Ovary (tissue), 9 donors: ENCODE data around the gene MOV10. TPM values are rescaled to one million over a fixed set of nuclear protein-coding genes. Genes with fewer than 3 reads are reported as not detected.

ENCODE experiments used
- DNase-seq, 5 donors: peaks; one replicate each; pipeline ENCODE4 v3.0.0-alpha.2; 2019 to 2020
- H3K27ac ChIP-seq, 2 donors: fragments of 200-600 bp; one replicate each; pipeline versions ENCODE4 v1.5.1 to v1.8.0; 2019 to 2022
- H3K27me3 ChIP-seq: fragments of 200-600 bp; one replicate; pipeline ENCODE4 v1.8.0; 2022
- H3K36me3 ChIP-seq: fragments of 200-600 bp; sonication (generic); one replicate; pipeline ENCODE4 v1.5.1; 2019
- H3K4me1 ChIP-seq: one replicate; pipeline ENCODE4 v1.8.1; 2013; ENCODE audit warnings: mild to moderate bottlenecking, moderate library complexity; ENCODE audit not compliant: insufficient read depth
- H3K4me3 ChIP-seq: fragments of 200-600 bp; sonication (generic); one replicate; pipeline ENCODE4 v1.5.1; 2017
- H3K9me3 ChIP-seq, 2 donors: fragments of 200-600 bp in 1 of 2; sonication (generic) in 1 of 2; one replicate each; pipeline versions ENCODE4 v1.5.1 to v1.8.1; 2013 to 2019; ENCODE audit warnings: mild to moderate bottlenecking in 1 of 2, moderate library complexity in 1 of 2
- EP300 ChIP-seq: sonication (generic); formaldehyde crosslinking; IDR thresholded peaks from one replicate; pipeline ENCODE4 v1.6.1; 2017; ENCODE audit warnings: antibody characterized with exemption
- POLR2A ChIP-seq: fragments of 450-650 bp; IDR thresholded peaks from one replicate; pipeline ENCODE4 v1.6.1; 2017; ENCODE audit warnings: antibody characterized with exemption, mild to moderate bottlenecking, moderate library complexity
- WGBS, 3 donors: extraction: QIAGEN DNeasy Blood & Tissue Kit in 1 of 3; methylation state at CpG; one replicate each; pipeline versions ENCODE4 v1.1.5 to v1.1.7; 2013 to 2017; 5-methylcytosine and 5-hydroxymethylcytosine counted together
- intact Hi-C, 4 donors: fragments of 100-400 bp; cut with DNase I; formaldehyde crosslinking; loops; one replicate each; pipeline versions ENCODE4 v1.11.0 to v1.15.1; 2022 to 2023
- polyA plus RNA-seq, 2 donors: library from polyadenylated mRNA; stranded (reverse); fragments of 200-250 nt in 1 of 2; fragments of 350-450 nt in 1 of 2; fragmentation: Illumina TruSeq in 1 of 2; extraction: RNeasy Lipid Tissue Mini Kit (QIAGEN cat#74804) in 1 of 2; gene quantifications; one replicate each; pipeline ENCODE4 v1.2.3, GENCODE V29; 2013 to 2014
- total RNA-seq, 7 donors: library from RNA; depleted of rRNA in 2 of 7; stranded (reverse); fragments of >200 nt in 2 of 7; fragmentation: NEBNext Ultra II Directional in 3 of 7; extraction: Animal tissue kit (Norgen Biotek cat#: 25700) in 3 of 7; gene quantifications; one replicate each; pipeline versions ENCODE4 v1.1.0 to v1.2.4, GENCODE V29; 2016 to 2023
- TF ChIP-seq, protein P1 (sequence below), 3 donors: fragments of 450-650 bp in 2 of 3; fragments of 200-600 bp in 1 of 3; IDR thresholded peaks; one replicate each; pipeline versions ENCODE4 v1.5.1 to v1.8.0; 2016 to 2022; ENCODE audit warnings: antibody characterized with exemption in 3 of 3, mild to moderate bottlenecking in 1 of 3
- donor health status: DM: no; HTN: no; CAD: no; lungs with moderate emphysema.
- donor health status: DM: no; HTN: no; CAD: no.
- donor health status: Bipolar disorder and iron deficiency.
- donor health status: DM: yes; HTN: yes; CAD: no.
- donor health status: DM: no; HTN: no; CAD: no.
- donor health status: DM: yes; HTN: yes; CAD: no.

MOV10 gene
- total and polyA plus RNA-seq, 9 donors, result 31.7 to 66.3 (median 50.2) TPM

GRCh38 chr1:112628516-112628915 lies 45.9 kb upstream of the MOV10 start:
- Histone ChIP-seq H3K36me3 (no peaks in the 10 kb centered on the region), H3K27me3 (no peaks in the 10 kb centered on the region), H3K27ac (no peak overlapping the region), H3K9me3 (no peaks in the 10 kb centered on the region), H3K4me3 (no peak overlapping the region), H3K4me1 (peaks cover 2% of the 10 kb centered on the region)
- intact Hi-C loops, result loop anchor here in 1 of 4 donors (10.0 kb wide), 1 partner anchor 76 kb away; the partner anchor contains the start of gene RHOC
- WGBS, 3 donors, result 85 to 93% (median 86%) methylated on average over 2 of the region's 2 CpGs
- TF ChIP-seq EP300, result no peak
- TF ChIP-seq, protein P1, sequence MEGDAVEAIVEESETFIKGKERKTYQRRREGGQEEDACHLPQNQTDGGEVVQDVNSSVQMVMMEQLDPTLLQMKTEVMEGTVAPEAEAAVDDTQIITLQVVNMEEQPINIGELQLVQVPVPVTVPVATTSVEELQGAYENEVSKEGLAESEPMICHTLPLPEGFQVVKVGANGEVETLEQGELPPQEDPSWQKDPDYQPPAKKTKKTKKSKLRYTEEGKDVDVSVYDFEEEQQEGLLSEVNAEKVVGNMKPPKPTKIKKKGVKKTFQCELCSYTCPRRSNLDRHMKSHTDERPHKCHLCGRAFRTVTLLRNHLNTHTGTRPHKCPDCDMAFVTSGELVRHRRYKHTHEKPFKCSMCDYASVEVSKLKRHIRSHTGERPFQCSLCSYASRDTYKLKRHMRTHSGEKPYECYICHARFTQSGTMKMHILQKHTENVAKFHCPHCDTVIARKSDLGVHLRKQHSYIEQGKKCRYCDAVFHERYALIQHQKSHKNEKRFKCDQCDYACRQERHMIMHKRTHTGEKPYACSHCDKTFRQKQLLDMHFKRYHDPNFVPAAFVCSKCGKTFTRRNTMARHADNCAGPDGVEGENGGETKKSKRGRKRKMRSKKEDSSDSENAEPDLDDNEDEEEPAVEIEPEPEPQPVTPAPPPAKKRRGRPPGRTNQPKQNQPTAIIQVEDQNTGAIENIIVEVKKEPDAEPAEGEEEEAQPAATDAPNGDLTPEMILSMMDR (IDR thresholded peaks at IDR 0.05), result no peak
- no peak for DNase-seq

GRCh38 chr1:112629256-112629655 lies 45.2 kb upstream of the MOV10 start:
- DNase-seq, result no peak
- intact Hi-C loops, result loop anchor here in 1 of 4 donors (10.0 kb wide), 1 partner anchor 76 kb away; the partner anchor contains the start of gene RHOC
- TF ChIP-seq, protein P1 (IDR thresholded peaks at IDR 0.05), result no peak
- TF ChIP-seq EP300, result no peak
- TF ChIP-seq POLR2A, result no peak
- H3K4me1 ChIP-seq, result peaks cover 2% of the 10 kb centered on the region
- H3K4me3 ChIP-seq, result no peak overlapping the region
- H3K27ac ChIP-seq, result no peak overlapping the region
- H3K36me3 ChIP-seq, result no peaks in the 10 kb centered on the region
- no peaks in the 10 kb centered on the region for H3K9me3 ChIP-seq
- no peaks in the 10 kb centered on the region for H3K27me3 ChIP-seq

- no peak overlapping the region for H3K4me3 ChIP-seq
- H3K36me3 ChIP-seq, result no peaks in the 10 kb centered on the region
- 89 to 95% (median 89%) methylated on average over 2 of the region's 2 CpGs for WGBS, 3 donors
- TF ChIP-seq POLR2A (no peak), EP300 (no peak)
- TF ChIP-seq, protein P1 (IDR thresholded peaks at IDR 0.05), result no peak
- H3K27me3 ChIP-seq, result no peaks in the 10 kb centered on the region
- no peak overlapping the region for H3K27ac ChIP-seq
- H3K9me3 ChIP-seq, result no peaks in the 10 kb centered on the region
- intact Hi-C loops, result no loop called here
- H3K4me1 ChIP-seq, result peaks cover 5% of the 10 kb centered on the region
- no peak for DNase-seq
Observed at GRCh38 chr1:112633628-112634027, 40.8 kb upstream of the MOV10 start.

DNA sequence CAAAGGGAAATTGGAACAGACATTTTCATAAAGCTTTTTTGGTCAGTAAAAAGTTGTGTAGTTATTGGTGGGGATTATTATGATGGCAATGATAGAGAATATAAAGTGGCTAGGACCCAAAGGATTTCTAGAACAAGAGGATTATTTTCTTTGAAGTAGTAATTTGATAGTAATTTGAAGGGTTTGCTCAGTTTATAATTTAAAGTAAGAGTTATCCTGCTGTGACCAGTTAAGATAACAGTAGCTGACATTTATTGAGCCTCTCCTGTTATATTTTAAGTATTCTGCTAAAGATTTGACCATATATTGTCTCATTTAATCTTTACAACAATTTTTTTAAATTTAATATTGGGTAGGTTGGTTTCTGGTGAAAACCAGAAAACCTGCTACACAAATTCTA lies 40.1 kb upstream of the MOV10 start:
- intact Hi-C loops, result no loop called here
- no peak overlapping the region for H3K4me3 ChIP-seq
- H3K27me3 ChIP-seq, result no peaks in the 10 kb centered on the region
- H3K36me3 ChIP-seq, result no peaks in the 10 kb centered on the region
- no peaks in the 10 kb centered on the region for H3K9me3 ChIP-seq
- TF ChIP-seq, protein P1 (IDR thresholded peaks at IDR 0.05), result no peak
- TF ChIP-seq EP300 (no peak), POLR2A (no peak)
- H3K27ac ChIP-seq, result no peak overlapping the region
- peaks cover 5% of the 10 kb centered on the region for H3K4me1 ChIP-seq
- no peak for DNase-seq
